H1 (cell line): ENCODE results near the gene IFT20. TPM values are rescaled to one million over a fixed set of nuclear protein-coding genes. Genes with fewer than 3 reads are reported as not detected.

Experiments
- CTCF ChIA-PET: fragments of 300-600 bp; sonication (Branson Sonifier 250); formaldehyde crosslinking; loops from one replicate; lab custom pipeline; 2021; ENCODE audit not compliant: partially characterized antibody; lab: Charles Lee
- POLR2A ChIA-PET: fragments of 300-600 bp; sonication (Branson Sonifier 250); formaldehyde crosslinking; loops from one replicate; lab custom pipeline; 2021; ENCODE audit warnings: inconsistent platforms; ENCODE audit not compliant: partially characterized antibody; lab: Charles Lee
- DNase-seq, 2 experiments: peaks; one replicate each; pipeline versions ENCODE4 v3.0.0 to v3.0.0-alpha.2; 2010 to 2022; ENCODE audit warnings: low spot score in 2 of 2, low read depth in 1 of 2, mixed read lengths in 1 of 2
- FAIRE-seq: peaks from 2 replicates; lab custom pipeline; 2011; peaks lifted over from hg19 to GRCh38; lab: Jason Lieb, UNC
- H2AFZ ChIP-seq: 2 replicates; pipeline ENCODE4 v1.8.1; 2012; ENCODE audit warnings: low read length, inconsistent platforms
- H2AK5ac ChIP-seq: 2 replicates; pipeline ENCODE4 v1.6.1; 2013; ENCODE audit warnings: low read depth, low read length
- H2BK120ac ChIP-seq: replicated peaks from 2 replicates; pipeline ENCODE3; 2013; ENCODE audit warnings: low read depth, low read length, inconsistent platforms
- H2BK12ac ChIP-seq: 2 replicates; pipeline ENCODE4 v1.6.1; 2013; ENCODE audit warnings: low read depth, low read length
- H2BK15ac ChIP-seq: 2 replicates; pipeline ENCODE4 v1.6.1; 2013; ENCODE audit warnings: low read length
- H2BK20ac ChIP-seq: 2 replicates; pipeline ENCODE4 v1.6.1; 2013; ENCODE audit warnings: low read length
- H2BK5ac ChIP-seq: 2 replicates; pipeline ENCODE4 v1.6.1; 2013; ENCODE audit warnings: low read depth, low read length
- H3K14ac ChIP-seq: 2 replicates; pipeline ENCODE4 v1.6.1; 2013; ENCODE audit warnings: inconsistent platforms; ENCODE audit not compliant: insufficient read length
- H3K18ac ChIP-seq: 2 replicates; pipeline ENCODE4 v1.6.1; 2013; ENCODE audit warnings: low read length; ENCODE audit errors: extremely low read depth
- H3K23ac ChIP-seq: 2 replicates; pipeline ENCODE4 v1.6.1; 2013; ENCODE audit warnings: inconsistent platforms; ENCODE audit not compliant: insufficient read length
- H3K23me2 ChIP-seq: 2 replicates; pipeline ENCODE4 v1.6.1; 2013; ENCODE audit warnings: low read depth, low read length
- H3K27ac ChIP-seq: 2 replicates; pipeline ENCODE4 v1.6.1; 2011; ENCODE audit warnings: low read depth, low read length, inconsistent platforms
- H3K27me3 ChIP-seq, 4 experiments: replicated peaks in 1 of 4; 1 replicate in 1 of 4; 2 replicates in 3 of 4; pipeline versions ENCODE4 v1.6.1 to v1.8.1; 2011 to 2013; ENCODE audit warnings: low read length in 3 of 4, mild to moderate bottlenecking in 3 of 4, inconsistent platforms in 2 of 4, mixed read lengths in 2 of 4, moderate library complexity in 1 of 4; ENCODE audit not compliant: control insufficient read depth in 3 of 4, insufficient read depth in 3 of 4; ENCODE audit errors: extremely low read depth in 1 of 4
- H3K36me3 ChIP-seq, 4 experiments: 2 replicates each; pipeline versions ENCODE4 v1.6.1 to v1.8.1; 2011 to 2013; ENCODE audit warnings: mild to moderate bottlenecking in 4 of 4, low read length in 3 of 4, moderate library complexity in 2 of 4, control low read depth in 1 of 4, inconsistent platforms in 1 of 4; ENCODE audit not compliant: insufficient read depth in 4 of 4, control insufficient read depth in 2 of 4
- H3K4ac ChIP-seq: replicated peaks from 2 replicates; pipeline ENCODE3; 2013; ENCODE audit warnings: low read length, low read depth, mixed read lengths, inconsistent platforms; ENCODE audit not compliant: insufficient read length
- H3K4me1 ChIP-seq, 4 experiments: replicated peaks in 1 of 4; 1 replicate in 1 of 4; 2 replicates in 3 of 4; pipeline versions ENCODE4 v1.6.1 to v1.8.1; 2011 to 2013; ENCODE audit warnings: low read length in 3 of 4, inconsistent platforms in 2 of 4, mixed read lengths in 1 of 4; ENCODE audit not compliant: insufficient read depth in 4 of 4, control insufficient read depth in 3 of 4
- H3K4me2 ChIP-seq, 2 experiments: 2 replicates each; pipeline versions ENCODE4 v1.6.1 to v1.8.1; 2011 to 2013; ENCODE audit warnings: low read depth in 2 of 2, low read length in 2 of 2, control low read depth in 1 of 2, inconsistent platforms in 1 of 2, mild to moderate bottlenecking in 1 of 2; ENCODE audit not compliant: insufficient read depth in 1 of 2
- H3K4me3 ChIP-seq, 4 experiments: fragments of 200-600, 300-600 bp in 1 of 4; sonication (generic), shearing (Covaris generic), sonication (Bioruptor Twin) in 1 of 4; 2 replicates each; pipeline versions ENCODE4 v1.5.1 to v1.8.1; 2011 to 2016; ENCODE audit warnings: low read length in 4 of 4, low read depth in 3 of 4, control low read depth in 2 of 4, inconsistent platforms in 2 of 4, mild to moderate bottlenecking in 2 of 4, mixed read lengths in 1 of 4, moderate library complexity in 1 of 4; ENCODE audit not compliant: insufficient read depth in 2 of 4; ENCODE audit errors: extremely low read depth in 1 of 4
- H3K56ac ChIP-seq: replicated peaks from 2 replicates; pipeline ENCODE3; 2013; ENCODE audit warnings: low read depth, mild to moderate bottlenecking, mixed read lengths, low read length, inconsistent platforms; ENCODE audit not compliant: insufficient read length
- H3K79me1 ChIP-seq: 2 replicates; pipeline ENCODE4 v1.6.1; 2013; ENCODE audit warnings: low read depth, low read length, control low read depth
- H3K79me2 ChIP-seq, 2 experiments: 2 replicates each; pipeline versions ENCODE4 v1.6.1 to v1.8.1; 2012 to 2013; ENCODE audit warnings: low read length in 2 of 2, mild to moderate bottlenecking in 2 of 2, inconsistent platforms in 1 of 2; ENCODE audit not compliant: insufficient read depth in 2 of 2, control insufficient read depth in 1 of 2
- H3K9ac ChIP-seq, 4 experiments: replicated peaks in 1 of 4; 1 replicate in 1 of 4; 2 replicates in 3 of 4; pipeline versions ENCODE4 v1.6.1 to v1.8.1; 2011 to 2013; ENCODE audit warnings: low read depth in 3 of 4, low read length in 3 of 4, control low read depth in 2 of 4, mild to moderate bottlenecking in 2 of 4, moderate library complexity in 2 of 4, inconsistent platforms in 1 of 4; ENCODE audit errors: extremely low read depth in 1 of 4
- H3K9me3 ChIP-seq, 2 experiments: 2 replicates each; pipeline versions ENCODE4 v1.6.1 to v1.8.1; 2012 to 2013; ENCODE audit warnings: mild to moderate bottlenecking in 2 of 2, moderate library complexity in 2 of 2, control low read depth in 1 of 2, inconsistent platforms in 1 of 2, low read depth in 1 of 2, low read length in 1 of 2, mixed read lengths in 1 of 2; ENCODE audit not compliant: insufficient read depth in 2 of 2
- H4K20me1 ChIP-seq, 2 experiments: replicated peaks in 1 of 2; 2 replicates each; pipeline versions ENCODE3 to v1.8.1; 2011 to 2013; ENCODE audit warnings: inconsistent platforms in 2 of 2, low read length in 2 of 2, mild to moderate bottlenecking in 1 of 2; ENCODE audit not compliant: insufficient read depth in 2 of 2, control insufficient read depth in 1 of 2
- H4K5ac ChIP-seq: 2 replicates; pipeline ENCODE4 v1.6.1; 2013; ENCODE audit warnings: low read length, low read depth, mixed read lengths, inconsistent platforms; ENCODE audit not compliant: insufficient read length
- H4K8ac ChIP-seq: 2 replicates; pipeline ENCODE4 v1.8.0; 2013; ENCODE audit warnings: mild to moderate bottlenecking, moderate library complexity, low read length, inconsistent platforms; ENCODE audit not compliant: insufficient read depth; ENCODE audit errors: extremely low read depth
- H4K91ac ChIP-seq: replicated peaks from 2 replicates; pipeline ENCODE3; 2013; ENCODE audit warnings: low read length, mixed read lengths, inconsistent platforms; ENCODE audit not compliant: insufficient read length
- JUND ChIP-seq: IDR thresholded peaks from 2 replicates; pipeline ENCODE4 v1.6.1; 2011; ENCODE audit warnings: mild to moderate bottlenecking, improper control_type of control experiment, low read length
- MAFK ChIP-seq: IDR thresholded peaks from 2 replicates; pipeline ENCODE4 v1.6.1; 2012; ENCODE audit warnings: low read depth, mild to moderate bottlenecking, improper control_type of control experiment, low read length
- RAD21 ChIP-seq, 2 experiments: IDR thresholded peaks in 1 of 2; conservative IDR thresholded peaks in 1 of 2; 2 replicates each; pipeline ENCODE4 v1.6.1; 2011; ENCODE audit warnings: low read depth in 2 of 2, low read length in 2 of 2, improper control_type of control experiment in 1 of 2, inconsistent platforms in 1 of 2, mild to moderate bottlenecking in 1 of 2, moderate library complexity in 1 of 2
- TEAD4 ChIP-seq: IDR thresholded peaks from 2 replicates; pipeline ENCODE4 v1.6.1; 2012; ENCODE audit warnings: low read depth, low read length, inconsistent platforms, mixed read lengths
- WGBS, 2 experiments: shearing (Covaris generic) in 1 of 2; methylation state at CpG; one replicate each; pipeline versions ENCODE4 v1.1.6 to v1.1.7; 2013 to 2015; ENCODE audit warnings: low lambda C conversion rate in 2 of 2, mixed read lengths in 2 of 2, inconsistent platforms in 1 of 2, low coverage in 1 of 2, missing lambda C conversion rate in 1 of 2; ENCODE audit not compliant: insufficient replicate concordance in 2 of 2, insufficient coverage in 1 of 2, insufficient read length in 1 of 2; ENCODE audit errors: extremely low coverage in 1 of 2, missing lambda C conversion rate in 1 of 2; 5-methylcytosine and 5-hydroxymethylcytosine counted together
- polyA plus RNA-seq, 7 experiments: library from polyadenylated mRNA; depleted of rRNA in 3 of 7; stranded (reverse) in 5 of 7; unstranded in 2 of 7; fragments of >200 nt in 5 of 7; fragments of 200-250 nt in 2 of 7; gene quantifications; 1 replicate in 5 of 7; 2 replicates in 1 of 7; 4 replicates in 1 of 7; pipeline versions ENCODE4 v1.2.1 to v1.2.3, GENCODE V29; 2011 to 2013; ENCODE audit warnings: missing spikeins in 2 of 7, mixed read lengths in 2 of 7
- total RNA-seq: library from RNA; stranded (reverse); fragmentation: NEBNext Ultra II Directional; extraction: Animal tissue kit (Norgen Biotek cat#: 25700); gene quantifications from 2 replicates; pipeline ENCODE4 v1.2.1, GENCODE V29; 2021
- TF ChIP-seq, protein P1 (sequence below), 3 experiments: IDR thresholded peaks; 1 replicate in 2 of 3; 2 replicates in 1 of 3; pipeline versions ENCODE4 v1.5.1 to v1.6.1; 2011; ENCODE audit warnings: low read length in 3 of 3, mild to moderate bottlenecking in 3 of 3, inconsistent platforms in 2 of 3, low read depth in 1 of 3, moderate library complexity in 1 of 3; ENCODE audit not compliant: insufficient read depth in 1 of 3; ENCODE audit errors: control extremely low read depth in 1 of 3
- TF ChIP-seq, protein P2 (sequence below): IDR thresholded peaks from 2 replicates; pipeline ENCODE4 v1.6.1; 2012; ENCODE audit warnings: low read length, inconsistent platforms

IFT20 gene
- total and polyA plus RNA-seq, 2 of the 8 experiments (the other 6 are each of a cell fraction or from before 2014, with no cell fraction given): 9.0 to 21.0 TPM

DNA sequence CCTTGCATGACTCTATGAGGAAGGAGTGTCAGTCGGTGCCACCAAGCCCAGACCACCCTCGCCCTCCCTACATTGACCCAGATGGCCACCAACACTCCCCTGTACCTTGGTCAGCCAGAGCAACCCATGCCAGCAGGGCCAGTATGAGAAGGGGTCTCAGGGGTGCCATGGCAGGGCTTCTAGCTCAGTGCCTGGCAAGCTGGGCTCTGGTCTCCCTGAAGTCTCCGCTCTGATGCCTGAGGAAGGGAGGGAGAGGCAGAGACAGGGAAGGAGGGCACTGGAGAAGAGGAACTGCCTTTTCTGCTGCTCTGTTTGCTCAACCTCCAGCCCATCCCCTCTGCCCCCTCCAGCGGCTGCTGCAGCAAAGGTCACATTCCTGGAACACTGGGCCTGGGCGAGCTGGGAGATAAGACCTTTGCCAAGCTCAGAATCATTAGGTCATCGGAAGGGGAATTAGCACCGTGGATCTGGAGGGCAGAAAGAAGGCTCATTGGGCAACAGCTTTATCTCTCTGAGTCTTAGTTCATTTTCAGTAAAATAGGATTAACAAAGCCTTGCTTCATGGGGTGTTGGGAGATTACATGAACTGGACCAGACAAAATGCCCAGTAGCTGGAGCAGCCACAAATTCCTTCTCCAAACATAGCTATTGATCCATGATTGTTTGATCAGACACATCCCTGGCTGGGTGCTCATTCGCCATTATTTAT is 34.9 kb upstream of the IFT20 start, which contains the start of gene VTN:
TSS of gene VTN (minus strand) at position 273 of the 709 bp plus-strand sequence. CDS start at position 169, 104 bp downstream.
- Histone ChIP-seq H4K8ac (no peak within 1 kb of the TSS), H3K23me2 (peaks cover 16% of the 10 kb centered on the region; the same call in 1 of the 2 replicates), H3K79me2 (no peaks in the 10 kb centered on the region), H2AK5ac (peak within 1 kb of the TSS; percentile 59), H3K79me1 (no peaks in the 10 kb centered on the region; the same call in 1 of the 2 replicates), H3K4ac (no peak within 1 kb of the TSS), H3K56ac (no peak within 1 kb of the TSS), H3K27ac (no peak within 1 kb of the TSS), H2AFZ (no peak within 1 kb of the TSS; the same call in 1 of the 2 replicates), H4K91ac (no peak within 1 kb of the TSS), H3K4me3 (peak within 1 kb of the TSS; percentile 0 to 79 (median 26); a peak in 5 of 8 replicates), H2BK15ac (0 out of 2 replicates have a peak within 1 kb of the TSS, but pooled peaks have one; percentile 19), H3K23ac (no peak within 1 kb of the TSS), H4K5ac (no peak within 1 kb of the TSS), H3K18ac (no peak within 1 kb of the TSS), H3K4me1 (peaks cover 3 to 16% (median 9%) of the 10 kb centered on the region in 4 experiments; a peak in 6 of 7 replicates), H3K9ac (no peak within 1 kb of the TSS; a peak in 1 of 7 replicates), H2BK20ac (no peak within 1 kb of the TSS), H3K9me3 (no peaks in the 10 kb centered on the region), H3K27me3 (peaks cover 9 to 19% (median 19%) of the 10 kb centered on the region in 4 experiments), H4K20me1 (peaks cover 2 to 12% of the 10 kb centered on the region in 2 experiments), H2BK12ac (peak within 1 kb of the TSS; percentile 50; the same call in 1 of the 2 replicates), H2BK5ac (0 out of 2 replicates have a peak within 1 kb of the TSS, but pooled peaks have one; percentile 1), H3K4me2 (peak within 1 kb of the TSS; percentile 62 to 89), H3K36me3 (no peaks in the 10 kb centered on the region), H3K14ac (no peak within 1 kb of the TSS), H2BK120ac (no peak within 1 kb of the TSS)
- FAIRE-seq: no peak
- WGBS, 2 experiments: 68% methylated on average over 8 of the region's 8 CpGs; no CpG with 5 or more reads in 1 of the 2 experiments
- ChIA-PET POLR2A (interaction anchor here (0.6 to 12.7 kb wide), 8 partner anchors 11 to 44 kb away, joined by 3 to 103 read pairs (median 4); partner anchors contain the start of genes IFT20, POLDIP2 and TNFAIP1), CTCF (interaction anchor here (0.8 to 4.6 kb wide), 15 partner anchors 9 to 485 kb away, joined by 3 to 20 read pairs (median 4); partner anchors contain the start of genes IFT20, POLDIP2, SLC13A2 and SLC46A1)
- DNase-seq: no peak
- TF ChIP-seq, protein P1, sequence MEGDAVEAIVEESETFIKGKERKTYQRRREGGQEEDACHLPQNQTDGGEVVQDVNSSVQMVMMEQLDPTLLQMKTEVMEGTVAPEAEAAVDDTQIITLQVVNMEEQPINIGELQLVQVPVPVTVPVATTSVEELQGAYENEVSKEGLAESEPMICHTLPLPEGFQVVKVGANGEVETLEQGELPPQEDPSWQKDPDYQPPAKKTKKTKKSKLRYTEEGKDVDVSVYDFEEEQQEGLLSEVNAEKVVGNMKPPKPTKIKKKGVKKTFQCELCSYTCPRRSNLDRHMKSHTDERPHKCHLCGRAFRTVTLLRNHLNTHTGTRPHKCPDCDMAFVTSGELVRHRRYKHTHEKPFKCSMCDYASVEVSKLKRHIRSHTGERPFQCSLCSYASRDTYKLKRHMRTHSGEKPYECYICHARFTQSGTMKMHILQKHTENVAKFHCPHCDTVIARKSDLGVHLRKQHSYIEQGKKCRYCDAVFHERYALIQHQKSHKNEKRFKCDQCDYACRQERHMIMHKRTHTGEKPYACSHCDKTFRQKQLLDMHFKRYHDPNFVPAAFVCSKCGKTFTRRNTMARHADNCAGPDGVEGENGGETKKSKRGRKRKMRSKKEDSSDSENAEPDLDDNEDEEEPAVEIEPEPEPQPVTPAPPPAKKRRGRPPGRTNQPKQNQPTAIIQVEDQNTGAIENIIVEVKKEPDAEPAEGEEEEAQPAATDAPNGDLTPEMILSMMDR (IDR thresholded peaks at IDR 0.05; ENCODE audit: control extremely low read depth in 1 of 3, insufficient read depth in 1 of 3, low read depth in 1 of 3, low read length in 3 of 3): peak in 1 of 3 experiments; percentile 12; a peak in 1 of 4 replicates
- TF ChIP-seq MAFK: no peak
- TF ChIP-seq JUND: no peak
- peak in 1 of 2 experiments; percentile 27; a peak in 2 of 4 replicates for TF ChIP-seq RAD21 (IDR thresholded peaks at IDR 0.05 in 1 of 2, conservative IDR thresholded peaks at IDR 0.05 in 1 of 2; ENCODE audit: low read depth in 2 of 2, low read length in 2 of 2)
- TF ChIP-seq TEAD4: peak; percentile 81
- TF ChIP-seq, protein P2, sequence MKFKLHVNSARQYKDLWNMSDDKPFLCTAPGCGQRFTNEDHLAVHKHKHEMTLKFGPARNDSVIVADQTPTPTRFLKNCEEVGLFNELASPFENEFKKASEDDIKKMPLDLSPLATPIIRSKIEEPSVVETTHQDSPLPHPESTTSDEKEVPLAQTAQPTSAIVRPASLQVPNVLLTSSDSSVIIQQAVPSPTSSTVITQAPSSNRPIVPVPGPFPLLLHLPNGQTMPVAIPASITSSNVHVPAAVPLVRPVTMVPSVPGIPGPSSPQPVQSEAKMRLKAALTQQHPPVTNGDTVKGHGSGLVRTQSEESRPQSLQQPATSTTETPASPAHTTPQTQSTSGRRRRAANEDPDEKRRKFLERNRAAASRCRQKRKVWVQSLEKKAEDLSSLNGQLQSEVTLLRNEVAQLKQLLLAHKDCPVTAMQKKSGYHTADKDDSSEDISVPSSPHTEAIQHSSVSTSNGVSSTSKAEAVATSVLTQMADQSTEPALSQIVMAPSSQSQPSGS: no peak
